GM21825 (cell line): ENCODE data around the gene POMGNT2.

Source experiments
- ATAC-seq: cut with Tn5 transposase; IDR thresholded peaks from one replicate; pipeline ENCODE4 v1.9.1; 2021; ENCODE audit warnings: mild to moderate bottlenecking, moderate library complexity; ENCODE audit not compliant: unreplicated experiment

The POMGNT2 gene

GRCh38 chr3:43104039-43104438, 1.8 kb downstream of the POMGNT2 start:
- no peak for ATAC-seq

- ATAC-seq: no peak
These were observed 3.0 kb downstream of the POMGNT2 start for GRCh38 chr3:43102773-43103480.

GRCh38 chr3:43098761-43099160, 7.1 kb downstream of the POMGNT2 start:
- ATAC-seq: no peak

- ATAC-seq: no peak
These were observed 8.3 kb downstream of the POMGNT2 start for GRCh38 chr3:43097400-43098080.

- ATAC-seq: no peak
These were observed 9.1 kb downstream of the POMGNT2 start for GRCh38 chr3:43096761-43097160.

- ATAC-seq: no peak
These were observed 10.5 kb downstream of the POMGNT2 start for GRCh38 chr3:43095370-43095769.

- ATAC-seq: no peak
These were observed 11.0 kb downstream of the POMGNT2 start for GRCh38 chr3:43094851-43095250.

GRCh38 chr3:43094381-43094780, 11.5 kb downstream of the POMGNT2 start:
- no peak for ATAC-seq

- ATAC-seq: no peak
These were observed 11.9 kb downstream of the POMGNT2 start for GRCh38 chr3:43093974-43094373.

GRCh38 chr3:43093006-43093405, 12.9 kb downstream of the POMGNT2 start:
- no peak for ATAC-seq

GRCh38 chr3:43091481-43091880, 14.4 kb downstream of the POMGNT2 start:
- ATAC-seq: no peak

GRCh38 chr3:43090238-43090637, 15.6 kb downstream of the POMGNT2 start:
- no peak for ATAC-seq

GRCh38 chr3:43089081-43089480, 16.8 kb downstream of the POMGNT2 start:
- ATAC-seq: no peak

- ATAC-seq: no peak
These were observed 18.6 kb downstream of the POMGNT2 start for GRCh38 chr3:43087249-43087776.

GRCh38 chr3:43086460-43087165, 19.3 kb downstream of the POMGNT2 start:
- no peak for ATAC-seq

GRCh38 chr3:43082457-43082856, 23.4 kb downstream of the POMGNT2 start:
- ATAC-seq: no peak

- ATAC-seq: no peak
These were observed 24.1 kb downstream of the POMGNT2 start for GRCh38 chr3:43081796-43082195.

GRCh38 chr3:43080726-43081568, 24.9 kb downstream of the POMGNT2 start:
- no peak for ATAC-seq

GRCh38 chr3:43079536-43080332, 26.1 kb downstream of the POMGNT2 start:
- no peak for ATAC-seq

- ATAC-seq: no peak
These were observed 28.2 kb downstream of the POMGNT2 start for GRCh38 chr3:43077707-43078106.
